GM23338 (cell line): ENCODE results near the gene ADORA3.

Experiments
- CREB1 ChIP-seq: fragments of 250-450 bp; sonication (Bioruptor Pico); IDR thresholded peaks from 2 replicates; pipeline ENCODE4 v1.5.0; 2020; ENCODE audit warnings: low read depth, mild to moderate bottlenecking, moderate library complexity
- ETS1 ChIP-seq: IDR thresholded peaks from 2 replicates; pipeline ENCODE4 v1.6.1; 2016; ENCODE audit warnings: antibody characterized with exemption
- EZH2 ChIP-seq: fragments of 200-600 bp; sonication (generic); IDR thresholded peaks from one replicate; pipeline ENCODE4 v1.8.0; 2017; ENCODE audit warnings: antibody characterized with exemption, mild to moderate bottlenecking, low read depth; ENCODE audit not compliant: unreplicated experiment
- EZH2phosphoT487 ChIP-seq: fragments of 200-600 bp; sonication (generic); IDR thresholded peaks from one replicate; pipeline ENCODE4 v1.8.1; 2018; ENCODE audit warnings: antibody characterized with exemption; ENCODE audit not compliant: unreplicated experiment
- JUNB ChIP-seq: IDR thresholded peaks from one replicate; pipeline ENCODE4 v1.6.1; 2016; ENCODE audit warnings: antibody characterized with exemption; ENCODE audit not compliant: unreplicated experiment
- POLR2AphosphoS5 ChIP-seq: IDR thresholded peaks from 2 replicates; pipeline ENCODE4 v1.6.1; 2016; ENCODE audit warnings: antibody characterized with exemption, low read depth
- STAT1 ChIP-seq: IDR thresholded peaks from one replicate; pipeline ENCODE4 v1.6.1; 2016; ENCODE audit warnings: antibody characterized with exemption; ENCODE audit not compliant: unreplicated experiment
- ZNF331 ChIP-seq: fragments of 250-450 bp; sonication (Bioruptor Pico); IDR thresholded peaks from 2 replicates; pipeline ENCODE4 v1.5.0; 2020; ENCODE audit warnings: low read depth, mild to moderate bottlenecking, moderate library complexity
- ZNF462 ChIP-seq: fragments of 250-450 bp; sonication (Bioruptor Pico); IDR thresholded peaks from 2 replicates; pipeline ENCODE4 v1.5.0; 2020; ENCODE audit warnings: mild to moderate bottlenecking, moderate library complexity
- TF ChIP-seq, protein P1 (sequence below), 2 experiments: fragments of 200-600 bp in 1 of 2; sonication (generic) in 1 of 2; conservative IDR thresholded peaks; 2 replicates each; pipeline versions ENCODE4 v1.5.1 to v1.6.1; 2016 to 2017; ENCODE audit warnings: antibody characterized with exemption in 2 of 2, low read depth in 2 of 2, mild to moderate bottlenecking in 2 of 2, moderate library complexity in 1 of 2
- TF ChIP-seq, protein P2 (sequence below): IDR thresholded peaks from one replicate; pipeline ENCODE4 v1.6.1; 2018; ENCODE audit warnings: antibody characterized with exemption; ENCODE audit not compliant: unreplicated experiment

GRCh38 chr1:111461765-111462164, 41.7 kb downstream of the ADORA3 start:
- TF ChIP-seq, protein P1, sequence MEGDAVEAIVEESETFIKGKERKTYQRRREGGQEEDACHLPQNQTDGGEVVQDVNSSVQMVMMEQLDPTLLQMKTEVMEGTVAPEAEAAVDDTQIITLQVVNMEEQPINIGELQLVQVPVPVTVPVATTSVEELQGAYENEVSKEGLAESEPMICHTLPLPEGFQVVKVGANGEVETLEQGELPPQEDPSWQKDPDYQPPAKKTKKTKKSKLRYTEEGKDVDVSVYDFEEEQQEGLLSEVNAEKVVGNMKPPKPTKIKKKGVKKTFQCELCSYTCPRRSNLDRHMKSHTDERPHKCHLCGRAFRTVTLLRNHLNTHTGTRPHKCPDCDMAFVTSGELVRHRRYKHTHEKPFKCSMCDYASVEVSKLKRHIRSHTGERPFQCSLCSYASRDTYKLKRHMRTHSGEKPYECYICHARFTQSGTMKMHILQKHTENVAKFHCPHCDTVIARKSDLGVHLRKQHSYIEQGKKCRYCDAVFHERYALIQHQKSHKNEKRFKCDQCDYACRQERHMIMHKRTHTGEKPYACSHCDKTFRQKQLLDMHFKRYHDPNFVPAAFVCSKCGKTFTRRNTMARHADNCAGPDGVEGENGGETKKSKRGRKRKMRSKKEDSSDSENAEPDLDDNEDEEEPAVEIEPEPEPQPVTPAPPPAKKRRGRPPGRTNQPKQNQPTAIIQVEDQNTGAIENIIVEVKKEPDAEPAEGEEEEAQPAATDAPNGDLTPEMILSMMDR (conservative IDR thresholded peaks at IDR 0.05; ENCODE audit: low read depth in 2 of 2), result no peak
- TF ChIP-seq EZH2, result no peak
- TF ChIP-seq, protein P2, sequence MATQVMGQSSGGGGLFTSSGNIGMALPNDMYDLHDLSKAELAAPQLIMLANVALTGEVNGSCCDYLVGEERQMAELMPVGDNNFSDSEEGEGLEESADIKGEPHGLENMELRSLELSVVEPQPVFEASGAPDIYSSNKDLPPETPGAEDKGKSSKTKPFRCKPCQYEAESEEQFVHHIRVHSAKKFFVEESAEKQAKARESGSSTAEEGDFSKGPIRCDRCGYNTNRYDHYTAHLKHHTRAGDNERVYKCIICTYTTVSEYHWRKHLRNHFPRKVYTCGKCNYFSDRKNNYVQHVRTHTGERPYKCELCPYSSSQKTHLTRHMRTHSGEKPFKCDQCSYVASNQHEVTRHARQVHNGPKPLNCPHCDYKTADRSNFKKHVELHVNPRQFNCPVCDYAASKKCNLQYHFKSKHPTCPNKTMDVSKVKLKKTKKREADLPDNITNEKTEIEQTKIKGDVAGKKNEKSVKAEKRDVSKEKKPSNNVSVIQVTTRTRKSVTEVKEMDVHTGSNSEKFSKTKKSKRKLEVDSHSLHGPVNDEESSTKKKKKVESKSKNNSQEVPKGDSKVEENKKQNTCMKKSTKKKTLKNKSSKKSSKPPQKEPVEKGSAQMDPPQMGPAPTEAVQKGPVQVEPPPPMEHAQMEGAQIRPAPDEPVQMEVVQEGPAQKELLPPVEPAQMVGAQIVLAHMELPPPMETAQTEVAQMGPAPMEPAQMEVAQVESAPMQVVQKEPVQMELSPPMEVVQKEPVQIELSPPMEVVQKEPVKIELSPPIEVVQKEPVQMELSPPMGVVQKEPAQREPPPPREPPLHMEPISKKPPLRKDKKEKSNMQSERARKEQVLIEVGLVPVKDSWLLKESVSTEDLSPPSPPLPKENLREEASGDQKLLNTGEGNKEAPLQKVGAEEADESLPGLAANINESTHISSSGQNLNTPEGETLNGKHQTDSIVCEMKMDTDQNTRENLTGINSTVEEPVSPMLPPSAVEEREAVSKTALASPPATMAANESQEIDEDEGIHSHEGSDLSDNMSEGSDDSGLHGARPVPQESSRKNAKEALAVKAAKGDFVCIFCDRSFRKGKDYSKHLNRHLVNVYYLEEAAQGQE, result no peak
- no peak for TF ChIP-seq POLR2AphosphoS5
- no peak for TF ChIP-seq STAT1
- no peak for TF ChIP-seq JUNB
- TF ChIP-seq EZH2phosphoT487, result no peak
- TF ChIP-seq ETS1, result no peak
- TF ChIP-seq CREB1, result no peak
- no peak for TF ChIP-seq ZNF331 (CRISPR knock-in tag)
- TF ChIP-seq ZNF462, result no peak
